ENCODE data around the gene MAGI2. TPM values are rescaled to one million over a fixed set of nuclear protein-coding genes. Genes with fewer than 3 reads are reported as not detected.

MAGI2 gene
- total and polyA plus RNA-seq, 2 of the 13 experiments (the other 11 are each of a cell fraction or from before 2014, with no cell fraction given), result 1.5 to 3.8 TPM

DNA sequence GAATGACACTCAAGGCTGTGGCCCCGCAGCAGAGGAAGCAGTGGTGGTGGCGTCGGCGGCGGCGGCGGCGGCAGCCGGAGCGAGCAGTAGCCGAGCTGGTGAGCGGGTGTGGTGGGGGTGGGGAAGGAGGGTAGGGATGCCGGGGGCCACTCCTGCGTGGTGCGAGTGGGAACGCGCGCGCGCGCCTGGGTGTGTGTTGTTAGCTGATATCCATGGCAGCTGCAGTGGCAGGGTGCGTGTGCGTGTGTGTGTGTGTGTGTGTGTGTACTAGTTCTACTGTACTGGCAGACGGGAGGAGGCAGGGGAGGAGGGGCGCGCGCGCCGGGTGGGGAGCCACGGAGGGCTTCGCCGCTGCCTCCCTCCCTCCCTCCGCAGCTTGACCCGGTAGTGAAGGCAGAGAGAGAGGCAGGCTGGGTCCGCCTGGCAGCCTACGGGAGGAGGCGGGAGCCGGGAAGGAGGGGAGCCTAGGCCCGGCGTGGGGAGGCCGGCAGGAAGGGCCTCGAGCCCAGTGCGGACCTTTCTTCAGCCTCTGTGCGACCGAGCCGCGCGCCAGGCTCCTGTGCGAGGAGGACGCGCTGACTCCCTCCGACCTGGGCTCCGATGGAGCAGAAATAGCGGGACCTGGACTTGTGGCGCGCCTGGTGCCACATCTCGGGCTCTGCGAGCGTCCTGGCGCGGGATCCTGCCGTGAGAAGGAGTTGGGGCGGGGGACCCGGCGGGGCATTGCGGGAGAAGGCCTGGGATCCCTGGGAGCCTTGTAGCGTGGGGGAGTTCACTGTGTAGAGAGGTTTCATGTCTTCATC, at the start of gene MAGI2 (continued):
- TF ChIP-seq, protein P1, sequence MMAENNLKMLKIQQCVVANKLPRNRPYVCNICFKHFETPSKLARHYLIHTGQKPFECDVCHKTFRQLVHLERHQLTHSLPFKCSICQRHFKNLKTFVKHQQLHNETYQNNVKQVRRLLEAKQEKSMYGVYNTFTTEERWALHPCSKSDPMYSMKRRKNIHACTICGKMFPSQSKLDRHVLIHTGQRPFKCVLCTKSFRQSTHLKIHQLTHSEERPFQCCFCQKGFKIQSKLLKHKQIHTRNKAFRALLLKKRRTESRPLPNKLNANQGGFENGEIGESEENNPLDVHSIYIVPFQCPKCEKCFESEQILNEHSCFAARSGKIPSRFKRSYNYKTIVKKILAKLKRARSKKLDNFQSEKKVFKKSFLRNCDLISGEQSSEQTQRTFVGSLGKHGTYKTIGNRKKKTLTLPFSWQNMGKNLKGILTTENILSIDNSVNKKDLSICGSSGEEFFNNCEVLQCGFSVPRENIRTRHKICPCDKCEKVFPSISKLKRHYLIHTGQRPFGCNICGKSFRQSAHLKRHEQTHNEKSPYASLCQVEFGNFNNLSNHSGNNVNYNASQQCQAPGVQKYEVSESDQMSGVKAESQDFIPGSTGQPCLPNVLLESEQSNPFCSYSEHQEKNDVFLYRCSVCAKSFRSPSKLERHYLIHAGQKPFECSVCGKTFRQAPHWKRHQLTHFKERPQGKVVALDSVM (CRISPR knock-in tag; IDR thresholded peaks at IDR 0.05), result peak; percentile 58; the same call in 1 of the 2 replicates
- TF ChIP-seq ZFP62 (CRISPR knock-in tag; IDR thresholded peaks at IDR 0.05) (no peak), KDM2A (CRISPR knock-in tag; IDR thresholded peaks at IDR 0.05; ENCODE audit: borderline replicate concordance, low read depth) (peak; percentile 87), MXI1 (IDR thresholded peaks at IDR 0.05; ENCODE audit: borderline replicate concordance, low read depth, low read length) (no peak), FOXO1 (CRISPR knock-in tag; IDR thresholded peaks at IDR 0.05) (0 out of 2 replicates have a peak, but pooled peaks have one; percentile 10), POLR2G (IDR thresholded peaks at IDR 0.05; ENCODE audit: low read depth, low read length) (peak; percentile 73; the same call in 1 of the 2 replicates), ISL2 (CRISPR knock-in tag; IDR thresholded peaks at IDR 0.05) (peak; percentile 32; the same call in 1 of the 2 replicates), ZBTB7B (CRISPR knock-in tag; IDR thresholded peaks at IDR 0.05) (no peak), ZNF746 (CRISPR knock-in tag; IDR thresholded peaks at IDR 0.05) (peak; percentile 69), SOX13 (IDR thresholded peaks at IDR 0.05) (no peak), SOX13 (CRISPR knock-in tag; conservative IDR thresholded peaks at IDR 0.05 in 1 of 2, IDR thresholded peaks at IDR 0.05 in 1 of 2) (0 out of 4 replicates have a peak, but pooled peaks of 1 of the 2 experiments have one; percentile 23), ZC3H4 (CRISPR knock-in tag; IDR thresholded peaks at IDR 0.05; ENCODE audit: borderline replicate concordance) (peak; percentile 90), MAZ (IDR thresholded peaks at IDR 0.05; ENCODE audit: borderline replicate concordance, low read depth, low read length) (peak; percentile 22), MAZ (CRISPR knock-in tag; IDR thresholded peaks at IDR 0.05; ENCODE audit: low read depth) (peak; percentile 84), ZNF263 (CRISPR knock-in tag; IDR thresholded peaks at IDR 0.05) (peak; percentile 87), KLF15 (CRISPR knock-in tag; IDR thresholded peaks at IDR 0.05; ENCODE audit: borderline replicate concordance) (no peak), MAFK (conservative IDR thresholded peaks at IDR 0.05 in 1 of 2, IDR thresholded peaks at IDR 0.05 in 1 of 2; ENCODE audit: low read length in 2 of 2) (no peak), NR2F1 (CRISPR knock-in tag; IDR thresholded peaks at IDR 0.05) (no peak), ESRRA (CRISPR knock-in tag; IDR thresholded peaks at IDR 0.05; ENCODE audit: low read depth) (no peak), ZNF558 (CRISPR knock-in tag; IDR thresholded peaks at IDR 0.05; ENCODE audit: borderline replicate concordance) (no peak), EHMT2 (IDR thresholded peaks at IDR 0.05; ENCODE audit: borderline replicate concordance, low read depth, low read length) (no peak), SMAD3 (CRISPR knock-in tag; IDR thresholded peaks at IDR 0.05) (no peak), ZNF232 (CRISPR knock-in tag; IDR thresholded peaks at IDR 0.05; ENCODE audit: borderline replicate concordance) (no peak; the same call in 1 of the 2 replicates), ZBTB8A (CRISPR knock-in tag; IDR thresholded peaks at IDR 0.05; ENCODE audit: borderline replicate concordance, low read depth) (0 out of 2 replicates have a peak, but pooled peaks have one; percentile 70), SP2 (CRISPR knock-in tag; IDR thresholded peaks at IDR 0.05) (peak; percentile 30; the same call in 1 of the 2 replicates)
- TF ChIP-seq, protein P2, sequence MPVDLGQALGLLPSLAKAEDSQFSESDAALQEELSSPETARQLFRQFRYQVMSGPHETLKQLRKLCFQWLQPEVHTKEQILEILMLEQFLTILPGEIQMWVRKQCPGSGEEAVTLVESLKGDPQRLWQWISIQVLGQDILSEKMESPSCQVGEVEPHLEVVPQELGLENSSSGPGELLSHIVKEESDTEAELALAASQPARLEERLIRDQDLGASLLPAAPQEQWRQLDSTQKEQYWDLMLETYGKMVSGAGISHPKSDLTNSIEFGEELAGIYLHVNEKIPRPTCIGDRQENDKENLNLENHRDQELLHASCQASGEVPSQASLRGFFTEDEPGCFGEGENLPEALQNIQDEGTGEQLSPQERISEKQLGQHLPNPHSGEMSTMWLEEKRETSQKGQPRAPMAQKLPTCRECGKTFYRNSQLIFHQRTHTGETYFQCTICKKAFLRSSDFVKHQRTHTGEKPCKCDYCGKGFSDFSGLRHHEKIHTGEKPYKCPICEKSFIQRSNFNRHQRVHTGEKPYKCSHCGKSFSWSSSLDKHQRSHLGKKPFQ (CRISPR knock-in tag; IDR thresholded peaks at IDR 0.05; ENCODE audit: insufficient replicate concordance), result peak; percentile 83
